Measurements from ENCODE around the gene PDIA6.

DNA sequence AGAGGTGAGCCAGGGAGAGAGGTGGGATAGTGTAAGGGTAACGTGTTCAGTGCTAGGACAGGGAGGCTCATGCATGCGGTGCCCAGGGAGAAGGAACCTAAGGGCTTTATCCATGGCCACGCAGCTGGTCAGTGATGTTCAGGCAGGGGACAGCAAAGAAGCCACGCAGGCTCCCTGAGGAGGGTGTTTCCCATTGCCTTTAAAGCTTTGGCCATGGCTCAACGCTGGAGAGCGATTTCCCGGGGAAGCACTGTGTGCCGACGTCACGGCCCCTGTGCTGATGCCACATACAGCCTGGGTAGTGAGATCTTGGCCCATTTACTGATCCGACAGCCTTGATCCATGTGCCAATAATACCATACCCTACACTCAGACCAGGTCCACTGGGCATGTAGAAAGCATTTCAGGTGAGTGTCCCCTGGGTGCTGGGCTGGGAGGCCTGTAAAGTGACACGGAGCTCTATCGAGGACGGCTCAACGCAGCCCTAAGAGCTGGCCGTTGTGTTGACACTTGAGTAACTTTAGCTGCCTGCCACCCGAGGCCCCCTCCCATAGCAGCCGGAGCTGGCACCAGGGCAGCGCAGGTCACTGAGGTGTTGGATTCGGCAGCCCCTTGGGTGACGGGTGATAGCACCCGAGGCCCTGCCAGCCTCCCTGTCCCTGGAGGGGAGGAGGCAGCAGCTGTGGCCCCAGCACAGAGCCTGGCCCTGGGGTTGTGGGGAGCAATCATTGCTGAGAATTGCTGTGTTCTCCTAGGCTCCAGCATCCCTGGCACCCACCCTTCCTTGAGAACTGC is 41.4 kb downstream of the PDIA6 start:
- TF ChIP-seq, protein P1, sequence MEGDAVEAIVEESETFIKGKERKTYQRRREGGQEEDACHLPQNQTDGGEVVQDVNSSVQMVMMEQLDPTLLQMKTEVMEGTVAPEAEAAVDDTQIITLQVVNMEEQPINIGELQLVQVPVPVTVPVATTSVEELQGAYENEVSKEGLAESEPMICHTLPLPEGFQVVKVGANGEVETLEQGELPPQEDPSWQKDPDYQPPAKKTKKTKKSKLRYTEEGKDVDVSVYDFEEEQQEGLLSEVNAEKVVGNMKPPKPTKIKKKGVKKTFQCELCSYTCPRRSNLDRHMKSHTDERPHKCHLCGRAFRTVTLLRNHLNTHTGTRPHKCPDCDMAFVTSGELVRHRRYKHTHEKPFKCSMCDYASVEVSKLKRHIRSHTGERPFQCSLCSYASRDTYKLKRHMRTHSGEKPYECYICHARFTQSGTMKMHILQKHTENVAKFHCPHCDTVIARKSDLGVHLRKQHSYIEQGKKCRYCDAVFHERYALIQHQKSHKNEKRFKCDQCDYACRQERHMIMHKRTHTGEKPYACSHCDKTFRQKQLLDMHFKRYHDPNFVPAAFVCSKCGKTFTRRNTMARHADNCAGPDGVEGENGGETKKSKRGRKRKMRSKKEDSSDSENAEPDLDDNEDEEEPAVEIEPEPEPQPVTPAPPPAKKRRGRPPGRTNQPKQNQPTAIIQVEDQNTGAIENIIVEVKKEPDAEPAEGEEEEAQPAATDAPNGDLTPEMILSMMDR (IDR thresholded peaks at IDR 0.05; ENCODE audit: insufficient read depth, low read depth, low read length): no peak
- TF ChIP-seq EZH2 (IDR thresholded peaks at IDR 0.05; ENCODE audit: insufficient read depth, low read length): no peak

Measured in astrocyte (in vitro differentiated cells and primary cell).